HG03045 (cell line): ENCODE data around the gene CFAP46.
"Not testable (repeated sequence)": the region's sequence is repeated elsewhere in the genome, so short reads cannot be mapped to it uniquely, and the experiment has no call there.

ENCODE experiments used
- ATAC-seq: cut with Tn5 transposase; IDR thresholded peaks from one replicate; pipeline ENCODE4 v1.9.1; 2021; ENCODE audit warnings: mild to moderate bottlenecking, moderate library complexity; ENCODE audit not compliant: unreplicated experiment

CFAP46 gene

DNA sequence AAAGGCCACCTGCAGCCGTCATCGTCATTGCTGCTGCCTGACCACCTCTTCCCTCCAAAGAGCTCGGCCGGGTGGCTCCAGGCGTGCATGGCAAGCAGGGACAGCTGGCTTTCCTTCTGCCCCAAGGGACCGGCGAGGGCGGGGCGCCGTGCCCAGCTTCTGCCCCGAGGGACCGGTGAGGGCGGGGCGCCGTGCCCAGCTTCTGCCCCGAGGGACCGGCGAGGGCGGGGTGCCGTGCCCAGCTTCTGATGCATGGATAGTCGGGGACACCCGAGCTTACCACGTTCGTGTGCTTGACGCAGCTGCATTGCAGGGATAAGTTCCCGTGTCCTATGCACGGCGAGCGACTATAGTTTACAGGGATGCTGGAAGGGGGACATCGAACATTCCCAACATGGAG is 27.0 kb downstream of the CFAP46 start:
- no peak for ATAC-seq

DNA sequence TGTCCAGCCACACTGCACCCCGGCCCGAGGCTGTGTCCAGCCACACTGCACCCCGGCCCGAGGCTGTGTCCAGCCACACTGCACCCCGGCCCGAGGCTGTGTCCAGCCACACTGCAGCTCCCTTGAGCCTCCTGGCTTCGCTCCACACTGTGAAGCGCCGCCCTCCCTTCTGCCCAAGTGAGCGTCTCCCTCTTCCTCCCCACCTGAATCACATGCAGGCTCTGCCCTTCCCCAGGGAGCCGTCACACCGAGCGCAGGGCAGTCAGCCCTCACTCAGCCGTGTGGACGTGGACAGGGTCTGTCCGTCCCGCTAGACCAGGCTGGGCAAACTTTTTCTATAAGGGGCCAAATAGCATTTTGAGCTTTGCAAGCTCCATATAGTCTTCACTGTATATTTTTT is 27.6 kb downstream of the CFAP46 start:
- no peak for ATAC-seq

DNA sequence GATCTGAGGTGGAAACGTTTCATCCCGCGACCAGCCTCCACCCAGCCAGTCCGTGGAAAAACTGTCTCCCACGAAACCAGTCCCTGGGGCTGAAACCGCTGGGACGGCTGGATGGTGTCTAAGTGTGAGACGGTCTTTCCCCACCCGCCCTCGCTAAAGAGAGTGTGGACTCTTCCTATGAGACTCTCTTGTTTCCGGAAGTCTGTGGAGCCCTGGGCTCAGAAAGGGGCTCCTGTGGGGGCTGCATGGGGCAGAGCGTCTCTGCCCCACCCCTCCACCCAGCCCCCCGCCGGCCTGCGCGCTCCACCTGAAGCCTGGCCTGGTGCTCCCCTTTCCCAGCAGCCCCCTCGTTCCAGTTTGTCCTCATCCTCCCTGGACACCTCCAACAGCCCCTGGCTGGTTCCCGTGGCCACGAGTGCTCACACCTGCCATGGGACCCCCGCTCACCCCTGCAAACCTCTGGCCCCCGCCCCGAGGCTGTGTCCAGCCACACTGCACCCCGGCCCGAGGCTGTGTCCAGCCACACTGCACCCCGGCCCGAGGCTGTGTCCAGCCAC is 28.7 kb downstream of the CFAP46 start:
- no peak for ATAC-seq

DNA sequence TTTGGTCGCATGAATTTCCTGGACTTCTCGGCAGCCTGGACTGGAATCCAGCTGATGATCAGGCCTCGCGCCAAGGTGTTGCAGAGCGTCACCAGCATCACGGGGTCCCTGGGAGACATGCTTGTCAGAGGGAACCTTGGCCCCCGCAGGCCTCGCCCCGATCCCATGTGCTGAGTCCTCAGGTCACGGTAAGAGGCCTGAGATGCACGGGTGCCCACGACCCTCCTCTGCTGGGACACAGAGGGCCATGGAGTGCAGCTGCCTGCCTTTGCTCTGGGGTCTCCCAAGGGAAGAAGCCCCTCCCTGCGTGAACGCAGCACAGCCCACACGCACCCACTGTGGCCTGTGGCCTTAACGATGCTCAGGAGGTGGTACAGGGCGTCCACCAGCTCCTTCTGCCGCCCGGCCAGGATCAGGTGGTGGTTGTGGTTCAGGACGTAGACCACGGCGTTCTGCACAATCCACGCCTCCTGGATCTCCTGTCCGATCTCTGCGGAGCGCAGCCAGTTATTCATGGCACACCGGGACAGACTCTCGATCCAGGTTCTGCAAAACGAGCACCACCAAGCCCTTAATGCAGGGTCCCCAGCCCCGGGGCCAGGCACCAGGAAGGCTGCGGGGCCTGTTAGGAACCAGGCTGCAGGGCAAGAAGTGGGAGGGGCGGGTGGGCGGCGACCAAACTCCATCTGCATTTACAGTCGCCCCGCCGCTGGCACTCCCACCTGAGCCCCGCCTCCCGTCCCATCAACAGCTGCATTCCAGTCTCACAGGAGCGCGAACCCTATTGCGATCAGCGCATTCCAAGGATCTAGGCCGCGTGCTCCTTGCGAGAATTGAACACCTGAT is 29.4 kb downstream of the CFAP46 start:
- no peak for ATAC-seq

DNA sequence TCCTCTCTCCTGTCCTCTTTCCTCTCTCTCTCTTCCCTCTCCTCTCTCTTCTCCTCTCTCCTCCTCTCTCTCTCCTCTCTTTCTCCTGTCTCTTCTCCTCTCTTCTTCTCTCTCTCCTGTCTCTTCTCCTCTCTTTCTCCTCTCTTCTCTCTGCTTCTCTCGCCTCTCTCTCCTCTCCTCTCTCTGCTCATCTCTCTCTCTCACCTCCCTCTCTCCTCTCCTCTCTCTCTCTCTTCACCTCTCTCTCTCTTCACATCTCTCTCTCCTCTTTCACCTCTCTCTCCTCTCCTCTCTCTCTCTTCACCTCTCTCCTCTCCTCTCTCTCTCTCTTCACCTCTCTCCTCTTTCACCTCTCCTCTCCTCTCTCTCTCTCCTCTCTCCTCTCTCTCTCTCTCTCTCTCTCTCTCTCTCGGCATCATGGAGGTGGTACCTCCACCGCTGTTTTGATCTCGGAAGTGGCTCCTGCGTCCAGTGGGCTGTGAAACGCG is 30.1 kb downstream of the CFAP46 start:
- no peak for ATAC-seq

DNA sequence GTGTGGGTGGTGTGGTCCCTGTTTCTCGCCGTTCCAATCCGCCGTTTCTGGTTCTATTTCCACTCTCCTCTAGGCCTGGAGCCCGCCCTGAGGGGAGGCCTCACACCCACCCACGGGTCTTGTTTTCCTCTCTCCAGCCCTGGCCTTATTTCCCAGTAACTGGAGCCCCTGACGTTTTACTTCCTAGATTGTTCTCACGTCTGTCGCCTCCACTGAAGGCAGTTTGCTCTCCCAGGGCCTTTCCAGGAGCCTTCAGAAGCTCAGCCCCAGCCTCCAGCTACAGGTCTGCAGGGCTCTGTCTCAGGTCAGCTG is 30.6 kb downstream of the CFAP46 start:
- ATAC-seq, result no peak

DNA sequence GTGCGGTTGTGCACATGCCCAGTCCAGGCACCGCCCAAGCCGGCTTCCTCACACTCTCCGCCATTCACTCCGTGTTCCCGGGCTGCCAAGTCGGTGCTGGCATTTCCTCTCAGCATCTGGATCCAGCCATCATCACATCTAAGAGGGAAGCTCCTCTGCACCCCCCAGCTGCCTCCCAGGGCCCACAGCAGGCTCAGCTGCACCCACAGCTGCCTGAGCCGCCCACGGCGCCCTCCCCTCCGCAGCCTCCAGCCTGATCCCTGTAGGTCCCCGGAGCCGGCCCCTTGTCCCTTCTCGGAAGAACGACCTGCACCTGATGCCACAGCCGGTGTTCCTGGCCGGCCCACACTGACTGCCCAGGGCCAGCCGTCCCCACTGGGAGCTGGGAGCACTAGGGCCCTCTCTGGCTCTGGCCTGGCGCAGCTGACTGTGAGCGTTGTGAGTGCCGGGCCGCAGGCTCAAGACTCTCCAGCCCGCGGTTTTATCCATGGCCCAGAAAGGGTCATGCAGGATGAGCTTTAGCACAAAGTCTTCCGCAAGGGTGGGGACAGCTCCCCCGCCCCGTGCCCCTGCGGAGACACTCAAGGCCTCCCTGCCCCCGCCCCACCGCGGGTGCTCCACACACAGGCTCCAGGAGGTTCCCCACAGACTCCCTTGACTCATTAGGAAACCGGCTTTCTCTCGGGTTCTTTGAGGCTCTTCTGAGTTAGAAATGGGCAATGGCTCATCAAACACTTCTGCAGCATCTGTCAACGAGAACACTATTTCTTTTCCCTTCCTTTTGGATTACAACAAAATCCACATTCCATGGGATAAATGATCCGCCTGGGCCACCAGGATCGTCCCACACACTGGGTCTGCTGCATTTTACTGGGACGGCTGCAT is 31.2 kb downstream of the CFAP46 start:
- no peak for ATAC-seq

DNA sequence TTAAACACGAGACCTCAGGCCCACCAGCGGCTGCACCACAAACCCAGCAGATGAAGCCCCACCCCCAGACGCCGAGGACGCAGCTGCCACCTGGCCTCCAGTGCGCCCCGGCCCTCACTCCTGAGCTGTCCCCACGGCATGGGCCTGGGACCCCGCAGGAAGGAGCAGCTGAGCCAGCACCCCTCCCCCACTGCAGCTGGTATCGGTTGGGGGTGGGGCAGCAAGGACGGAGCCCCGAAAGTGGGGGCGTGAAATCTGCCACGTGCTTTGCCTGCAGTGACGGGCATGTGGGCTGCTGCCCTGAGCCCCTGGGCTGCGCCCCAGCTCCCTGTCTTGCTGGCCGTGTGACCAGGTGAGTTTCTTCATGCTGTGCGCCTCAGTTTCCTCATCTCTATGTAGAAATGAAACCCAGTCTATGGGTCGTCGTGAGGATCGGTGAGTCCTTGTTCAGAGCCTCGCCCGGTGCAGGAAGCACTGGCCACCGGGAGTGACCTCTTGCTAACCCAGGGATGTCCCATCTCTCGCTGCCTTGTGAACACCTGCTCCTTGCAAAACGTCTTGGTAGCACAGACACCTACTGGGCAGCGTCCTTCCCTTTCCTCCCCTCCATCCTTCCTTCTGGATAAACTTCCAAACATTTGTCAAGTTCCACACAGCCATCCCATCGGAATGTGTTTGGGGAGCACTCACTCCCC is 32.0 kb downstream of the CFAP46 start:
- ATAC-seq, result no peak

DNA sequence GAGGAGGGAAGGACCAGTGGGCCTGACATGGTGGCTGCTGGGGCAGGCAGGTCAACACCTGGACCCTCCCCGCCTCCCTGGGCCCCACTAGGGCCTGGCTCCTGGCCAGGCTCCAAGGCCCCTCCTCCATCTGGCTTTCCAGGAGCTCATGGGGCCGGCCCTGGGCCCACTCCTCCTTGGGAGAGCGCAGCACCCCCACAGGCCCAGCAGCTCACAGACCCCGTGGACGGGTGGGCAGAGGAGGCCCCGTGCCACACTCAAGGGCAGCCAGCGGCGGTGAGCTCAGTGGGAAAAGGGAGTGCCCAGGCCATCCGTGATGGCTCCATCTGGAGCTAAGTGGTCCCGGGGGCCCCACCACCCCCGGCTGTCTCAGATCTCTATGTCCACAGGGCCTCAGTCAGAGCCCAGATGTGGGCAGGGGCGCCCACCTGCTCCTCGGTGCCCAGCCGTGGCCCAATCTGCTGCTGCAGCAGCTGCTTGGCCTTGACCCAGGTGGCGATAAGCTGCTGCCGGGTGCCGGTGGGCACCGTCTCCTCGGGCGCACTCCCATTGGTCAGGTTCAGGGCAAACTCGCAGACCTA is 32.8 kb downstream of the CFAP46 start:
- ATAC-seq, result no peak

DNA sequence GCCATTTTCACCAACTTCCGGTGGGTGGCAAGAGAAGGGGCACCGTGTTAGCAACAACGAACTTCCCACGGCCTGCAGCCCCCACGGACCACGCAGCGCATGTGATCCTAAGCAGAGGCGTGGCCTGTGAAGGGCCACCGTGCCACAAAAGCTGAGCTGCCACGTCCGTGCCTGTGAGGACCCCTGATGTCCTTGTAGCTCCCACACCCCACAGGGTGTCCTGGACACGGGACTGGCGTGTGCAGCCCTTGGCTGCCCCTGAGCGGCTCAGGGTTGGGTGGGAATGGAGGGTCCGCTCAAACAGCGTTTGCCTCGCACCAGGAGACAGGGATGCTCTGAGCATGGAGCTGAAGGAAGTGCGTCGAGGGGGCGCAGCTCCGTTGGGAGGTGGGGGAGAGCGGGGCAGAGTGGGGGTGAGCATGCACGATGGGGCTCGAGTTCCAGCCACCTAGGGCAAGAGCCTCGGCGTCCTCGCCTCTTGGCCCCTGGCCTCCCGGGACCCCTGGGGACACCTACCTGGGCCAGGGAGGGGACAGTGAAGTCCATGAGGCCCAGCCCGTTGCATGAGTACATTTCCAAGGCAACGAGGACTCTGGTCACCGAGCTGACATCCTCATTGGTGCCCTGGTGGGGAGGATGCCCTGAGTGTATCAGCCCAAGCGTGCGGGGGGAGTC is 33.6 kb downstream of the CFAP46 start:
- no peak for ATAC-seq

DNA sequence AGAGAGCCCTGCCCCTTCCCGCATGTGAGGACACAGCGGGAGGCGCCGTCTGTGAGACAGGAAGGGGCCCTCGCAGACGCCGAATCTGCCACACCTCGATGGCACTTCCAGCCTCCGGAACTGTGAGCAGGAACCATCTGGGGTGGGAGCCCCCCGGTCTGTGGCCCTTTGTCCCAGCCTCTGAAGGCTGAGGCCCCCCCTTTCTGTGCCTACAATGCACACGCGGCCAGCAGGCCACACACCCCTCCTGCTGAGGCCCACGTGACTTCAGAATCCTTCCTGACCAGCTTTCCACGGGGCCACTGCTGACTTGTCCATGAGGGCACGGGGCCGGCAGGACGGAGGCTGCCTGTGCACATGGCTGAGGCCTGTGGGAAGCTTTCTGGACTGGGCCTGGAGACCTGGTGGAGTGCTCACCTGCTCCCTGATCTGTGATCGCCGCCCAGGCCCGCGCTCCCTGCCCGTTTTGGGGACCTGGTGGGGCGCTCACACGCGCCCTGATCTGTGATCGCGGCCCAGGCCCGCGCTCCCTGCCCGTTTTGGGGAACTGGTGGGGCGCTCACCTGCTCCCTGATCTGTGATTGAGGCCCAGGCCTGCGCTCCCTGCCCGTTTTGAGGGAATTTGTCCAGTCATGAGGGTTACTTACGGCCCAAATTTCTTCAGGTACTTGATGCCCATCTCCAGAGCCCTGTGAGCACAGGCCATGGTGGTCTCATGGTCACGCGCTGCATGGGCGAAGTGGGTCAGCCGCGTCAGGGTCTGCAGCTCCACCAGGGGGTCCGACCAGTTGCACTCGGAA is 34.3 kb downstream of the CFAP46 start:
- no peak for ATAC-seq

DNA sequence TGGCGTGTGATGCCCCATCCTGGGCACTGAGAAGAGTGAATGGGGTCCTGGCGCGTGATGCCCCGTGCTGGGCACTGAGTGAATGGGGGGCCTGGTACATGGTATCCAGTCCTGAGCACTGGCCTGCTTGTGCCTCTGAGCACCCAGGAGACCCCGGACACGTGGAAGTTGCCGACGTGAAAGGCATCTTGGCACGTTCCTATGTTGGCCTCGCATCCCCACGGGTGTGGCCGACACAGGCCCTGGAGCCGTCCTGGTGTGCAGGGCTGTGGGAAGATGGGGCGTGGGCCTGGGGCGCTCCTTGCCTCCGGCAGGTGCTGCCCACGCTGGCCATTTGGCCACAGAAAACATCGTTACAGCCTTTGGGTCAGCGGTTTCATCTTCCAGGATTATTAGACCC is 35.5 kb downstream of the CFAP46 start:
- no peak for ATAC-seq

DNA sequence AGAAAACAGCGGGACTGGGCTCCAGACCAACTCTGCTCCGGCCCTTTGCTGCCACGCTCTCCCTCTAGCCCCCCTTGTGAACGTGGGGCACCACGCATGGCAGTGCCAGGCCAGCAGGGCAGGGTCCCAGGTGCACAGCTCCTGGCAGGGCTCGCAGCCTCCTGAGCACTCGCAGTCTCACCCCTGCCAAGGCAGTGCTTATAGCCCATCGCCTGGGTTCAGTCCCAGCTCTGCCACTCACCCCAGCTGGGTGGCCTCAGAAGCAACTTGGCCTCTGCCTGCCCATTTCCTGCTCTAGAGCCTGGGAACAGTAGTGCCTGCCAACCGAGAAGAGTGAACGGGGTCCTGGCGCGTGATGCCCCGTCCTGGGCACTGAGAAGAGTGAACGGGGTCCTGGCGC is 36.3 kb downstream of the CFAP46 start:
- ATAC-seq, result no peak

DNA sequence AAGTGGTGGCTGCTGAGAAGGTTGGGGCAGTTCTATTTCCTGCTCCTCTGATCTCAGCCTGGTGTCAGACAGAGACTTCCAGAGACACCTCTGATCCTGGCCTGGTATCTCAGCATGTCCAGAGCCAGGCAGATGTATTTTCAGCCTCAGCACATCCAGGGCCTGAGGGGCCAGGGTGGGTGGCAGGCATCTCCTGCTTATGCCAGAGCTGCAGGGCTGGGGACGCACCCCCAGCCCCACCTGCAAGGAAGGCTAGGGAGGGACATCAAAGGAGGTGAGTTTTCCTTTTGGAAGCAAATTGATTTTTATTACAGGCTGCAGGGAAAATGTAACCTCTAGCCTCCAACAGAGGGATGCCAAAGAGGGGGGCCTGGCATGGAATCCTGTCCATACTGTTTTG is 36.7 kb downstream of the CFAP46 start:
- no peak for ATAC-seq

DNA sequence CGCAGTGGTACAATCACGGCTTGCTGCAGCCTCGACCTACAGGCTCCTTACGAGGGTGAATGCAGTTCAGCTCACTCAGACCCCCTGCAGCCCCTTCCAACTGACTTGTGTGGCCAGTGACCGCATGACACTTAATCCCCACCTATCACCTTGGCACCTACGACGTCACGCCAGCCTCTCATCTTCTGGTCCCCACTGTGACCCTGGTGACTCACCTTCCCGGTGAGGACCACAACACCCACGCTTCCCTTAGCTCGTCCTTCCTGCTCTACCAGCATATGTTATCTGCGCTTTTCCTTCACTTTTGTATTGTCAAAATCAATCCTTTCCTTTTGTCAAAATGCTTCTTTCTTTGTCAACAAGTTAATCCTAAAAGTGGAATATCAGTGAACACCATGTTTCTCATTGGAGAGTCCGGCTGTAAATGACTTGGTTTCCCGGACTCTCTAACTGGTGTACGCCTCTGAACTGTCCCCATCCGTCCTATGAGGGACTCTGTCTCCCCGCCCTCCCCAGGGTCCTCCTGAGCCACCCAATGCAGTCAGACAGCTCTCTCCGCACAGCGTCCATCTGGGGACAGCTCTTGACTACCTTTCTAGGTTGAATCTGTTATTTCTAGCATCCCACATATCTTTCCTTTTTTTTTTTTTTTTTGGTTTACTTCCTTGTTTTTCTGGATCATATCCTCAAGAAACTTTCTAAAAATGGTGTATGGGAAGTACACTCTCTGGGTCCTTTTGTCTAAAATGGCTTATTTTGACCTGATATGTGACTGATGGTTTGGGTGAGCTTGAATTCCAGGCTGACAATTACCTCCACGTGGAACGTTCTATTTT is 37.3 kb downstream of the CFAP46 start:
- no peak for ATAC-seq

DNA sequence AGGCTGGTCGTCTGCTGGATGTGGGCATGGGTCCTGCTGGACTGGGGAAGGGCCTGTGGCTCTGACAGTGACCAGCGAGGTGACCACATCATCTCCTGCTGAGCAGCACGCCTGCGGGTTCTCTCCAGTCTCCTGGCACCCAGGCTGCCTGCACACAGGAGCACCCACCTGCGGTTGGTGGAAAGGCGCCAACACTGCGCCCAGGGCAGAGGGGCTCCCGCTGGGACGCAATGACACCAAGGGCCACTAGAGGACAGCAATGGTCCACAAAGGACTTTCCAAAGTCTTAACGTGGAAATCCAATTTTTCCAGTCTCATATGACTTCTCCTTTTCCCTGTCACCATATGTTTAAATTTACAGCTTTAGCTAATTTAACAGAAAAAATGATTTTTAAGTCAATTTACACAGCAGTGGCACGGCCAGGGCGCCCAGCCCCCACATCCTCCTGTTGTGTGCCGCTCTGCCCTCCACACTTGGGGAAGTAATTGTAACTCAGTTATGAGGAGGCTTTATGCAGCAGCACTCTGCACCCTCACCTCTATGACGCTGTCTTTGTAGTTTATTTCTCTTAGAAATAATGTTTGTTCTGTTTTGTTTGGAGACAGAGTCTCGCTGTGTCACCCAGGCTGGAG is 38.1 kb downstream of the CFAP46 start:
- ATAC-seq, result no peak

DNA sequence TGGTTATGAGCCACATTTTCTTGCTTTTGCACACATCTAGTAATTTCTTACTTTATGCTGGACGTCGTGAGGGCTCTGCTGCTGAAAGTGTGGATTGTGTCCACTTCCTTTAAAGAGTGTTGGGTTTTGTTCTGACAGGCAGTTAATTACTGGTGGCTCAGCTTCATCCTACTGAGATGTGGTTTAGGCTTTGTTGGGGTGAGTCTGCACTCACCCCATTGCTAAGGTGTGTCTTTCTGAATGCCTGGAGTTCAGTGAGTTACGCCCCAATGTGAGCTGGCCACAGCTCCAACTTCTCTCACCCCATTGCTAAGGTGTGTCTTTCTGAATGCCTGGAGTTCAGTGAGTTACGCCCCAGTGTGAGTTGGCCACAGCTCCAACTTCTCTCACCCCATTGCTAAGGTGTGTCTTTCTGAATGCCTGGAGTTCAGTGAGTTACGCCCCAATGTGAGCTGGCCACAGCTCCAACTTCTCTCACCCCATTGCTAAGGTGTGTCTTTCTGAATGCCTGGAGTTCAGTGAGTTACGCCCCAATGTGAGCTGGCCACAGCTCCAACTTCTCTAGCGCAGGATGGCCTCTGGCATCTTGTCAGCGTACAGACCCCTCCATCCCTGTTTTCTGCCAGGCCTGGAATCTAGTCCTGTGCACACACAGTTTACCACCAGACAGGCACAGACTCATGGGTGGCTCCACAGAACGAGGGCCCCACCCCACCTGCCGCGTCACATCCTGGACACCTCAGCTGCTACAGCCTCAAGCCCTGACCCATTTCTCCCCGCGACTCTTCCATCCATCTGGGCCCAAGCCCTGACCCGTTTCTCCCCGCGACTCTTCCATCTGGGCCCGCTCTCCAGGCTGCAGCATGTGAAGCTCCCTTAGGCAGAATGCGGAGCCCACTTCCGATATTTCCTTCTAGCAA is 39.5 kb downstream of the CFAP46 start:
- not testable (repeated sequence) for ATAC-seq
